Left ventricle myocardium superior (tissue), 1 donor: ENCODE data around the gene SH2D5. TPM values are rescaled to one million over a fixed set of nuclear protein-coding genes. Genes with fewer than 3 reads are reported as not detected.
"Not testable (repeated sequence)": the region's sequence is repeated elsewhere in the genome, so short reads cannot be mapped to it uniquely, and the experiment has no call there.

Source experiments
- ATAC-seq: fragments of 200-7000 bp; cut with Tn5 transposase; one replicate; pipeline ENCODE4 v1.9.1; 2020; ENCODE audit warnings: mild to moderate bottlenecking, moderate library complexity
- DNase-seq: peaks from one replicate; pipeline ENCODE4 v3.0.0-alpha.2; 2020
- intact Hi-C: fragments of 100-400 bp; cut with micrococcal nuclease; formaldehyde crosslinking; loops from one replicate; pipeline ENCODE4 v1.11.0; 2022
- total RNA-seq: library from RNA; stranded (reverse); fragmentation: NEBNext Ultra II Directional; extraction: Animal tissue kit (Norgen Biotek cat#: 25700); gene quantifications from one replicate; pipeline ENCODE4 v1.2.1, GENCODE V29; 2021
- donor health status: DM: no; HTN: yes; CAD: no; lungs with severe emphysema.

SH2D5 gene
- total RNA-seq, 1 donor from 2014 or later, result not detected

- ATAC-seq, intact Hi-C loops: not testable (repeated sequence)
- DNase-seq, result peak; percentile 5
Measured at GRCh38 chr1:20673626-20674025, 58.9 kb downstream of the SH2D5 start.

- intact Hi-C loops, result no loop called here
- DNase-seq (no peak), ATAC-seq (no peak)
Measured at GRCh38 chr1:20672265-20672632, 60.3 kb downstream of the SH2D5 start.

GRCh38 chr1:20670936-20671335 lies 61.6 kb downstream of the SH2D5 start:
- ATAC-seq (no peak), DNase-seq (no peak)
- intact Hi-C loops, result no loop called here

Other genes with a start within 250 kb of the SH2D5 start
- 9.9 TPM for gene CAMK2N1, start 246.5 kb downstream of the SH2D5 start, total RNA-seq
- 45.0 TPM for gene MUL1, start 224.6 kb downstream of the SH2D5 start, total RNA-seq
- 2.5 TPM for gene FAM43B, start 180.1 kb downstream of the SH2D5 start, total RNA-seq
- gene CDA, start 143.6 kb downstream of the SH2D5 start, total RNA-seq, result 2.9 TPM
- gene PINK1, start 99.2 kb downstream of the SH2D5 start, total RNA-seq, result 261 TPM
- gene DDOST, start 71.3 kb downstream of the SH2D5 start, total RNA-seq, result 135 TPM
- 3.5 TPM for gene KIF17, start 14.7 kb downstream of the SH2D5 start, total RNA-seq
- gene HP1BP3, start 54.6 kb upstream of the SH2D5 start, total RNA-seq, result 121 TPM